GM19397 (cell line): ENCODE results near the gene TIMM50.

Experiments used
- ATAC-seq: cut with Tn5 transposase; IDR thresholded peaks from one replicate; pipeline ENCODE4 v1.9.1; 2021; ENCODE audit warnings: mild to moderate bottlenecking, moderate library complexity; ENCODE audit not compliant: unreplicated experiment

The TIMM50 gene

DNA sequence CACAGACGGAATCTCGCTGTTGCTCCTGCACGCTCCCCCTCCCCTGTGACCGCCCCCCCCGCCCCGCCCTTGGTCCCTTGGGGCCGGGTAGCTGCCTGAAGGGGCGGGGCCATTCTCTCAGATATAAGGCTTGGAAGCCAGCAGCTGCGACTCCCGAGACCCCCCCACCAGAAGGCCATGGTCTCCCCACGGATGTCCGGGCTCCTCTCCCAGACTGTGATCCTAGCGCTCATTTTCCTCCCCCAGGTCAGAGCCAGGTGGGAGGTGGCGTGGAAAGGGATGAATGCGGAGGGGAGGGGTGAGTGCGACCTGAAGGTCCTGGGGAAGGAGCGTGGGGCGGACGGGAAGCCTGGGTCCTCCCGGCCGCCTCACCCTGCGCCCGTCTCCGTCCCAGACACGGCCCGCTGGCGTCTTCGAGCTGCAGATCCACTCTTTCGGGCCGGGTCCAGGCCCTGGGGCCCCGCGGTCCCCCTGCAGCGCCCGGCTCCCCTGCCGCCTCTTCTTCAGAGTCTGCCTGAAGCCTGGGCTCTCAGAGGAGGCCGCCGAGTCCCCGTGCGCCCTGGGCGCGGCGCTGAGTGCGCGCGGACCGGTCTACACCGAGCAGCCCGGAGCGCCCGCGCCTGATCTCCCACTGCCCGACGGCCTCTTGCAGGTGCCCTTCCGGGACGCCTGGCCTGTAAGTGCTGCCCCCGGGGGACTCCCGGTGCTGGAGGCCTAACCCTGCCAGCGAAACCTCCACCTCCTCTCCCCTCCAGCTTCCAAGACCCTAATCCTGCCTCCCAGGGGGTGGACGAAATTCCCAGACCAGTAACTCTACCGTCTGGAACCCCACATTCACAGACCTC lies 18.4 kb downstream of the TIMM50 start, which contains the start of gene DLL3:
TSS of gene DLL3 (plus strand) at position 150 of the 845 bp plus-strand sequence. CDS start at position 178, 28 bp downstream.
- no peak for ATAC-seq

- ATAC-seq: no peak
These were observed 19.3 kb downstream of the TIMM50 start for GRCh38 chr19:39499932-39500331.

DNA sequence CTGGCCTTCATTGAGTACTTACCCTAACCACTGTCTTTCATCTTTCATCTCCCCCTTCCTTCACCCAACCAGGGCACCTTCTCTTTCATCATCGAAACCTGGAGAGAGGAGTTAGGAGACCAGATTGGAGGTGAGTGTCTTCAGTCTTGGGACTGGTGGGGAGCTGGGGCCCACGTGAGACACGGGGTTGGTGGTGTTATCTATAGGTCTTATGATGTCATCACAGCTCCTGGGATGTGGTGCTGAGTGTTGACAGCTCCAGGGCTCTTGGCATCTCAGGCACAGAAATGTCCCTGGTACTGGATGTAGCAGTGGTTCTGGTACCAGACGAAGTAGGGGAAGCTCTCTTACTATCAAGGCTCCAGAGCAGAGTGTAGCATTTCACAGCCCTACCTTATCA lies 19.9 kb downstream of the TIMM50 start:
- ATAC-seq: no peak

DNA sequence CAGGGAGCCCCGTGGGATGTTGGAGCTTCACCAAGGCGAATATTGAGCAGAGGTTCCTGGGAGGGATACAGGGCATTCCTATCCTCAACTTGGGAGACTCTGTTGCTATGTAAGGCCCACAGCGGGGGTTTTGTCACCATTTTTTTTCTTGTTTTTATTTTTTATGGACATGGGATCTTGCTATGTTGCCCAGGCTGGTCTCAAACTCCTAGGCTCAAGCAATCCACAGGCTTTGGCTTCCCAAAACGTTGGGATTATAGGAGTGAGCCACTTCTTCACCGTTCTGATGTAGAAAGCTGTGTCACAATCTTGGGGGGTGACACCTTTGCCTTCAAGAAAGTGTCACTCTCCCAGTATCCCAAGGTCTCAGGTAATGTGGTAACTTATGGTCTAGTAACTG lies 20.7 kb downstream of the TIMM50 start:
- ATAC-seq: no peak

GRCh38 chr19:39502640-39503417 lies 22.2 kb downstream of the TIMM50 start:
- no peak for ATAC-seq

DNA sequence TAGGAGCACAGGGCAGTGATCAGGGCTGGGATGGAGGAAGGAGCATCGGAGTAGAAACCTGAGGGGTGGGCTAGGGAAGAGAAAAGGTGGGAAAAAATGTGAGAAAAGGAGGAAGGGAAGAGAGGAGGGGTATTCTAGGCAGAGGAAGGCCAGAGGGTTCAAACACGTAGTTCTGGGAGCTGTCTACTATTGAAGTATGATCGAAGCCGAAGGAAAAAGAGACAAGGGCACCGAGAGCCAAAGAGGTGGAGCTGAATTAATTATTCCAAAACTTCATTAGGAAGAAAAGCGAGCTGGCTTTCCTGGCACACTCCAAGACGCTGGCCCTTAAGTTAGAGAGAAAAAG lies 25.9 kb downstream of the TIMM50 start:
- no peak for ATAC-seq

GRCh38 chr19:39506944-39507714 lies 26.5 kb downstream of the TIMM50 start:
- ATAC-seq: peak; percentile 57

DNA sequence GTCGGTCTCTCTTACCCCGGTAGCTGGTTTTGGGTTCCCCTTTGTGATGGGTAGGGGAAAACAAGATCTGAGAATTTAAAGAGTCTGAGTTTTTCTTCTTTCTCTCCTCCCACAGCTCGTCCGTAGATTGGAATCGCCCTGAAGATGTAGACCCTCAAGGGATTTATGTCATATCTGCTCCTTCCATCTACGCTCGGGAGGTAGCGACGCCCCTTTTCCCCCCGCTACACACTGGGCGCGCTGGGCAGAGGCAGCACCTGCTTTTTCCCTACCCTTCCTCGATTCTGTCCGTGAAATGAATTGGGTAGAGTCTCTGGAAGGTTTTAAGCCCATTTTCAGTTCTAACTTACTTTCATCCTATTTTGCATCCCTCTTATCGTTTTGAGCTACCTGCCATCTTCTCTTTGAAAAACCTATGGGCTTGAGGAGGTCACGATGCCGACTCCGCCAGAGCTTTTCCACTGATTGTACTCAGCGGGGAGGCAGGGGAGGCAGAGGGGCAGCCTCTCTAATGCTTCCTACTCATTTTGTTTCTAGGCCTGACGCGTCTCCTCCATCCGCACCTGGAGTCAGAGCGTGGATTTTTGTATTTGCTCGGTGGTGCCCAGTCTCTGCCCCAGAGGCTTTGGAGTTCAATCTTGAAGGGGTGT lies 27.2 kb downstream of the TIMM50 start:
- no peak for ATAC-seq

DNA sequence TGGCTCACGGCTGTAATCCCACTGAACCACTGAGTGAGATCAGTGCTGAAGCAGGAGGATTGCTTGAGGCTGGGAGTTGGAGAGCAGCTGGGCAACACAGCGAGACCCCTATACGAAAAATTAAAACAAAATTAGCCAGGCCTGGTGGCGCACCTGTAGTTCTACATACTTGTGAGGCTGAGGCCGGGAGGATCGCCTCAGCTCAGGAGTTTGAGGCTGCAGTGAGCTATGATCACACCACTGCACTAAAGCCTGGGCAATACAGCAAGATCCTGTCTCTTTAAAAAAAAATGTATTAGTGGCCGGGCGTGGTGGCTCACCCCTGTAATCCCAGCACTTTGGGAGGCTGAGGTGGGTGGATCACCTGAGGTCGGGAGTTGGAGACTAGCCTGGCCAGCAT lies 28.0 kb downstream of the TIMM50 start:
- no peak for ATAC-seq

DNA sequence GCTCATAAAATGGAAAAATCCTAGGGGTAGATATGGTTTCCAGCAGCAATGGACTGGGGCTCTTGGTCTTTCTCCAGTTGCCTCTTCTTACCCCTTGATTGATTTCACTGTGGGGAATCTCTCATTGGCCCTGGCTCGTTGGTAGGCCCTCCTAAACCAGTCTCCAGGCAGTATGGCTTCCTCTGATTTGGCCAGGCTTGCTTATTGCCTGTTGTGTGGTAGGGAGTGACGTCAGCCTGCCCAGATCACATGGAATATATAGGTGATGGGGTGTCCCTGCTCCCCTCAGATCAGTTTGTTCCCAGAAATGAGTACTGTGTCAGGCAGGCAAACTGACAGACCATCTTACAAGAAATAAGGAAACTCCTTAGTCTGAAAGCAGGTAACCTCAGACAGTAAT lies 28.6 kb downstream of the TIMM50 start:
- no peak for ATAC-seq

- no peak for ATAC-seq
These were observed 32.4 kb downstream of the TIMM50 start for GRCh38 chr19:39512988-39513387.

DNA sequence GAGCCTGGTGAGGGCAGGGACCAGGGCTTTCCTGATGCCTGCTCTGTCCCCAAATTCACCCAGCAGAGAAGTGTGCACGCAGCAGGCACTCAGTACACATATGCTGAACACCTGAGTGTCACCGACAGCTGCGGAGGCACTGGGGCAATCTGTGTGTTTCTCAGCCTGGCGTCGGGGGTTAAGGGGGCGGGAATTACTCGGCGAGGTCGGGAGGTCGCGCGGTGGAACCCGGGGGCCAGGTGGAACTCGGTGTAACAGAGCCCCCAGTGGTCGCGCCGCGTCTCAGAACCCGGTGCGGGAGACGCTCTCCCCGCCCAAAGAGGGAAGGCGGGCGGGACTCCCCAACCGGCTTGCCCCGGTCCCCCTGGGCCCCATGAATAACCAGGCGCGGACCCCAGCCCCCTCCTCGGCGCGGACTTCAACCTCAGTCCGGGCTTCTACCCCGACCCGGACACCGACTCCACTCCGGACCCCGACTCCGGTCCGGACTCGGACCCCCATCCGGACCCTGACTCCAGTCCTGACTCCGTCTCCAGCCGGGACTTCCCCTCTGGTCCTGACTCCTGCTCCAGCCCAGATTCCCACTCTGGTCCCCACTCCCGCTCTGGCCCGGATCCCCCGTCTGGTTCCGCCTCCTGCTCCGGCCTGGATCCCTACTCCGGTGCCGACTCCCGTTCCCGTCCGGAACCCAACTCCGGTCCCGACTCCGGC lies 34.4 kb downstream of the TIMM50 start, which contains the start of gene SELENOV:
TSS of gene SELENOV (plus strand) at position 300 of the 711 bp plus-strand sequence. CDS start at position 374, 74 bp downstream.
- no peak for ATAC-seq

- no peak for ATAC-seq
These were observed 35.0 kb downstream of the TIMM50 start for GRCh38 chr19:39515551-39516191.

DNA sequence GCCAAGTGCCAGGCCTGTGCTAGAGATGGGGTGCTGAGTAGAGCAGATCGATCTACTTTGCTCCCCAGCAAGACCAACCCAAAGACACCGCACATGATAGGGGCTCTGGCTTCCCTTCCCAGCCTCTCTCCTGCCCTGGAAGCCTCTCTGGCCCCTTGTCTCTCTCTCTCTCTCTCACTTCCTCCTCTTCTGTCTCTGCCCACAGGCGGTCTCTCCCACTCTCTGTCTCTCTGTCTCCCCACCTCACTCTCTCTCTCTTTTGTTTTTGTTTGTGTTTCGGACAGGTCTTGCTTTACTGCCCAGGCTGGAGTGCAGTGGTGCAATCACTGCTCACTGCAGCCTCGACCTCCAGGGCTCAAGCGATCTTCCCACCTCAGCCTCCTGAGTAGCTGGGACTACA lies 35.6 kb downstream of the TIMM50 start:
- no peak for ATAC-seq

- no peak for ATAC-seq
These were observed 36.8 kb downstream of the TIMM50 start for GRCh38 chr19:39517432-39517831.

DNA sequence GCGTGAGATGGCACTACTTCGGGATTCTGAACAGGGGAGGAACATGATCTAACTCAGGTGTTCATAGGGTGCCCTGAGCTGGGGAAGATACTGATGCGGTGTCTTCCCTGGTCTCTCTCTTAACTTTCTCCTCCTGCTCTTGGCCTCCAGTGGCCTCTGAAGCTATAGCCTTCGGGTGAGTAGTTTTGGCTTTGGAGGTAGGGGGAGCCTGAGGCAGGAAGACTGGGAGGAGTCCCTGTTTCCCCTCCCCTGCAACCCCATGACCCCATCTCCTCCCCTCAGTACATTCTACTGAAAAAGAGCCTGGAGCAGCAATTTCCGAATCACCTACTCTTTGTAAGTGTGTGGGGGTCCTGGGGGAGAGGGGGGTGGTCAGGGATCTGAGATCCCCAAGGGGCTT lies 37.8 kb downstream of the TIMM50 start:
- ATAC-seq: no peak

DNA sequence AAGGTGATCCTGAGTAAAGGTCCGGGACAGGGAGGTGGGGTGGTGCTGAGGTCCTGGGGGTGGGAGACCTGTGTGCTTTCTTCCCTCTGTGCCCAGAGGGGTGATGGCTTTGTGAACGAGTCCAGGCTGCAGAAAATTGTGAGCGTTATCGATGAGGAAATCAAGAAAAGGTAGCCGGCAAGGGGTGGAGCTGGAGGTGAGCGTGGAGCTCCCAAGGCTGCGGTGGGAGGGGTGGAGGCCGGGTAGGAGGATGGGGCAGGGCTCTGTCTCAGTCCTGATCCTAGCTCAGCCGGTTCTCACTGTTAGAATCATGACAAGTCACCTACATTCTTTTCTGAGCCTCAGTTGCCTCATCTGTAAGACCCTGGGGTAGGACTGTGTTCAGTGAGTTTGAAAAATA lies 38.3 kb downstream of the TIMM50 start:
- no peak for ATAC-seq

- ATAC-seq: no peak
These were observed 40.2 kb downstream of the TIMM50 start for GRCh38 chr19:39520541-39521484.

DNA sequence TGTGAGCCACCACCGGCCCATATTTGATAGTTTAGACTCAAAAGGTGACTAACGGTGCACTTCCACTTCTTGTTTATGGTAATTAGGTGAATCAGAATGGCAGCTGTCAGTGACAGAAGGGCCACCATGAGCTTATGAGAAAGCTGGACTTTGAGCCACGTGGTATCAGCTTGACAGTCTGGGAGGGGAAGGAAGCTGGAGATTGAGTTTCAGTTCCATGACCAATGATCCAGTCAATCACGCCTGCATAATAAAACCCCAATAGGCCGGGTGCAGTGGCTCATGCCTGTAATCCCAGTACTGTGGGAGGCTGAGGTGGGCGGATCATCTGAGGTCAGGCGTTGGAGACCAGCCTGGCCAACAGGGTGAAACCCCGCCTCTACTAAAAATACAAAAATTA lies 43.9 kb downstream of the TIMM50 start:
- ATAC-seq: no peak
